Epidermal melanocyte (primary cell): ENCODE measurements around the gene PDLIM5.
"Not testable (repeated sequence)": the region's sequence is repeated elsewhere in the genome, so short reads cannot be mapped to it uniquely, and the experiment has no call there.

Experiments used
- DNase-seq: peaks from one replicate; pipeline ENCODE4 v3.0.0; 2011; ENCODE audit warnings: low spot score; ENCODE audit not compliant: insufficient read length

The PDLIM5 gene

DNA sequence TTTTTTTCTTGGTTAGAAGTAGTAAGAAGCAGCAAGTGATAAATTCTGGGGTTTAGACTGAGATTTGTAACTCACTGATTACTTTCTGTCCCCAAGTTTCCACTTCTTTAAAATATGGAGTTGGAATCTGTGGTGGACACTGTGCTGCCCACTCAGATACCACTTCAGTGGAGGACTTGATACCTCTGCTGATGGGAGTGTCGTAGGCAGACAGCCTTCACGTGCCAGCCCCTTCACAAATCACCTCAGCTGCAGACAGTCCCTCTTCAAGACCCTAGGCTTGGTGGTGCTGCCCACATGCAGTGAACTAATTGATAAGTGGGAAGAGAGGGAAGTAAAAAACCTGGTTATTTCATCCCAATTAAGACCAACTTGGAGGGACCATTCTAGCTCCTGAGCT, 139.5 kb downstream of the PDLIM5 start:
- DNase-seq: no peak

DNA sequence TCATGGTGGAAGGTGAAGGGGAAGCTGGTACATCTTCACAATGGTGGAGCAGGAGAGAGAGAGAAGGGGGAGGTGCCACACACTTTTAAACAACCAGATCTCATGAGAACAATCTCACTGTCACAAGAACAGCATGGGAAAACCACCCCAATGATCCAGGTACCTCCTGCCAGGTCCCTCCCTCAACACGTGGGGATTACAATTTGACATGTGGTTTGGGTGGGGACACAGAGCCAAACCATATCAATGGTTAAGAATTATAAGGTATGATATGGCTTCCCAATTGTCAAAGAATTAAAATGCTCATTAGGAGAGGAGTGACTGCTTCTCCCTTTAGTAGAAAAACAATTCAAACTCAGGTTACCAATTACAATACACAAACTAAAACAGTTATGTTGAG, 143.3 kb downstream of the PDLIM5 start:
- DNase-seq: no peak

DNA sequence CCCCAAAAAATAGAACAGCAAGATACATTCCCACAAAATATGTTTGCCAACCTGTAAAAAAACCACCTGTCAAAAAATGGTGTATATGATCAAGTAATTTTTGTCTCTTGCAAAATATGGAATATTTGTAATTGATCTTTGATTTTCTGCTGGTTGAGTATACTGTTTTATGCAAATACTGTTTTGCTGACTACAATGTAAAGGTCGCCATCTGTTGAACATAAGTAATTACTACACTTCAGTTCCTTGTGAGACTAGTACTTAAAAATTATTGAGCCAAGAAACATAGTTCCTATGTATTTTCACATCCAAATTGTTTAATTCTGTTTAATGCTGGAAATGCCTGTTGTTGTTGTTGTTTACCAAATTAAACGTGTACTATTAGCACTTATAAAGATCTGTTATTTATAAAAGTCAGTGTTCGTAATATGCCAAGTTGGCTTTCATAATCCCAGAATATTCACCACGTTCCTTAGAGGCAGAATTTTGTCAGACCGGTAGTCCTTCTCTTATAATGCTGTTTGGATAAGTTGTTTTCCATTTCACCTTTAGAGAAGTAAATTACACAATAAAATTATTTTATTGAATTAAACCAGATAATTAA, 144.2 kb downstream of the PDLIM5 start:
- peak; percentile 31 for DNase-seq

DNA sequence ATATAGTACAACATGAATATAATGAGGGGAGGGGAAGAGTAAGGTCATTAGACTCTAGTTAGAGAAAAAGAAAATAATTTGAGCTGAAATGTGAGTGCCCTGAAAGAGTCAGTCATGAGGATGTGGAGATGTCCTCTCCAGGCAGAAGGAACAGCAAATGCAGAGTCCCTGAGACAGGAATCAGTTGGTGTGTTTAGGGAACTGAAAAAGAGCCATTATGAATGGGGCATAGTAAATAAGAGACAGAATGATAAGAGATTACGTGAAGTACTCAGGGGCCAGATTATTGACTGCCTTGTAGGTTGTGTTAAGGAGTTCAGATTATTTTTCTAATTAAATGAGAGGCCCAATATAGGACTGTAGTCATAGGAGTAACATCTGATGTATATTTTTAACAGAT, 147.0 kb downstream of the PDLIM5 start:
- no peak for DNase-seq

DNA sequence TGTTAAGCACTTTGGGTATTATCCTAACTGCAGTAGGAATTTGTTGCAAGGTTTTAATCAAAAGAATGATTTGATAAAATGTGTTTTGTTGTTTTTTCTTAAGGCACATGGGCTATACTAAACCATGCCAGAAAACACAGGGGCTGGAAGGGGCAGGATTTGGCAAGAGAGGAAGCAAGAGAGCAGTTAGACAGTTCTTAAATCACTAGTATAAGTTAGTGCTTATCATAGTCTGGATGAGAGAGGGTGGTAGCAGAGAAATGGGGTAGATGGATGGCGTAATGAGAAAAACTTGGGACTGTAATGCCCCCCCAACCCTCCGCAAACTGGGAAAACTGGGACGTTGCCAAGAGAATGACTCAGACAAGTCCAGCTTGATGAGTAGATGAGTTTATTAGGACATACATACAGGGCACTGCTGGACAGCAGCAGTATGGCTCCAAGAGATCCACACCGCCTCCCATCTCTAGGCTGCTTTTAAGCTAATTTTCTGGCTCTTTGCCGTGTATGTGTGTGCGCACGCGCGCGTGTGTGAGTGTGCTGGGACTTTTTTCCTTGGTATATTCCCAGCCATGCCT, 151.5 kb downstream of the PDLIM5 start:
- no peak for DNase-seq

DNA sequence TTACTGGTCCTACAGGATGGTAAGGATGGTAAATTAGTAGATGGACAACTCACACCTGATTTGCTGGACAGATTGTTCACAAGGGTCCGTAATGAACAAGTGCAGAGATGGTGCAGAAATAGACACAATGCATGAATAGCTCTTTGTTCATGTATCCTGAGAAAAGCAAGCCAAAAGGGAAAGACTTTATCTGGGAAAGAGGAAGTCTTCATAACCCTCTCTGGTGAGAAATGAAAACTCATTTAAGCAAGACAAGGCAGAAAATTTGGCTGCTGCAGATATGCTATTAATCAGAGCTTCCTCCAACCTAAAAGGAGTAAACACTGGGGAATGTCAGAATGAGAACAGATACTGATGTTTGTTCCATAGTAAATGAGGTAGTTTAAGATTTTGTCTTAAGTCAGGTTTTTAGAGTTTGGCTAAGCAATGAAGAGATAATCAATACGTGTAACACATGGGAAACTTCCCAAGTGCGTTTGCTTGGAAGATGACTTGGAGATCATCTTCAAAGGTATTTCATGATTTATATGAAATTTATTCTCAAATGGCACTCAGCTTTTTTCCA, 153.6 kb downstream of the PDLIM5 start:
- no peak for DNase-seq

DNA sequence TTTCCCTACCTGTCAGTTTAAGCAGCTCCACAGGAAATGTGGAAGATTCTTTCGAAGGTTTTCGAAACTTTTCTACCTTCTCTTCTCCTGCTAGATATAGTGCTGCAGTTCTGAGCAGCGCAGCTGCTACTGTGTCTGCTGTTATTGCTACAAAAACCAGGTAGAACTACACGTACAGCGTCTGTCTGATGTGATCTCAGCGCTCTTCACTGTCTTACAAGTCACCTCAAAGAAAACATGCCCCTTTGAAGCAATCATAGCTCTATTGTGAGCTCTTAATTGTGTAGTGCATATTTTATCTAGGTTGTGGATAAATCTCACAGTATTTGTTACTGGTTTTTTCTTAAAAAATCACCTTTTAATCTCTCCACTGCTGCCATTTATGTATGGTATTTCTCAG, 158.4 kb downstream of the PDLIM5 start:
- no peak for DNase-seq

DNA sequence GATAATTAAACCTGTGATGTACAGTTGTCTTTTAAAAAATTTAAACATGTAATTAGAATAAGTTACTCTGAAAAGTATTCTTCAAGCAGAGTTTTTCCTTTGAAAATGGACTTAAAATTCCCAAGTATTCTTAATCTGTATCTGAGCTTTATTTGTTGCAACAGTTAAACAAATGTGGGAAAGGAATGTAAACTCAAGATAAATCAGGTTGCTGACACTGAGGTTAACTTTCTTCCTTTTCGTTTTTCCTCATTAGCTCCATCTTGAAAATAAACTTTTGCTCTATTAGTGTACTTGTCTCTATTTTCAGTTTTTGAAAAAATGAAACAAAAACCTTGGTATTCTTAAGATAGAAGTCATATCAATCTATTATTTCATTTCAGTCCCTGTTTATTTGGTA, 161.5 kb downstream of the PDLIM5 start:
- DNase-seq: no peak

DNA sequence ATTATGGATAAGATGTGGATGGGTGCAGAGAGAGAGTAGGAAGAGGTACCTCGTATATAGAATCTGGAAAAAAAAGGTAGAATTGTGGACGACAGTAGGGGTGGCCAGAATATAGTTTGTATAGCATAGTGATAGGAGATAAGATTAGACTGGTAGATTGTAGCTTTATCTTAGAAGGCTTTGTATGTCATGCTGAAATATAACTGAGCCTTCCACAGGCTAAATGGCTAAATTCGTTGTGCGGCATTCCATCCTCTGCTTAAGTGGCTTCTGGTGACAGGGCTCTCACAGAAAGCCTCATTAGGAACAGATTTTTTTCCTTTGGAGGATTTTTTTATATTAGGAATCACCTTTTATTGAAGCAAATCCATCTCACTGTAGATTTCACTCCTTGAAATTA, 163.7 kb downstream of the PDLIM5 start:
- no peak for DNase-seq

DNA sequence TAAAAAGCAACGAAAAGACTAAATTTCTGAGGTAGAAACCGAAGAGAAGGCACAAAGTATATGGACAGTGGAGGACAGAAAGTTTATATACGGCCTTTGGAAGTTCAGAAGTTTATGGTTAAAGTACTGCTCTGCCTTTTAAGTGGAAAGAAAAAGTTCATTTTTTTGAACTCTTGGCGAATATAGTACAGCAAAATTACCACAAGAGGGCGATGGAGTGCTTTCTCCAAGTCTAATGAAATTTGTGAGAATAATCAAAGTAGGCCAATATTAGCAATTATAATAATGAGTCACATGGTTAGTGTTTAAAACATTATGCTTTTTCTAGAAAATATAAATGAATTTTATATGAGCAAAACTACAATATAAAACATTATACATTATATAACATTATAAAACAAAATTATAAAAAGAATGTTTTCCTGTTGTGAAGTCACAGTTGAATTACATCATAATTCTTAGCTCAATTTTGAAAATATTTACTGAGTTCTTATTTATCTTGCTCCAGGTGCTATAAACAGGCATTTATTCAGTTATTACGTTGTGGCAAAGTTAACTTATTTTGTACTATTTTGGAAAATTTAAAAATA, 169.8 kb downstream of the PDLIM5 start:
- no peak for DNase-seq

DNA sequence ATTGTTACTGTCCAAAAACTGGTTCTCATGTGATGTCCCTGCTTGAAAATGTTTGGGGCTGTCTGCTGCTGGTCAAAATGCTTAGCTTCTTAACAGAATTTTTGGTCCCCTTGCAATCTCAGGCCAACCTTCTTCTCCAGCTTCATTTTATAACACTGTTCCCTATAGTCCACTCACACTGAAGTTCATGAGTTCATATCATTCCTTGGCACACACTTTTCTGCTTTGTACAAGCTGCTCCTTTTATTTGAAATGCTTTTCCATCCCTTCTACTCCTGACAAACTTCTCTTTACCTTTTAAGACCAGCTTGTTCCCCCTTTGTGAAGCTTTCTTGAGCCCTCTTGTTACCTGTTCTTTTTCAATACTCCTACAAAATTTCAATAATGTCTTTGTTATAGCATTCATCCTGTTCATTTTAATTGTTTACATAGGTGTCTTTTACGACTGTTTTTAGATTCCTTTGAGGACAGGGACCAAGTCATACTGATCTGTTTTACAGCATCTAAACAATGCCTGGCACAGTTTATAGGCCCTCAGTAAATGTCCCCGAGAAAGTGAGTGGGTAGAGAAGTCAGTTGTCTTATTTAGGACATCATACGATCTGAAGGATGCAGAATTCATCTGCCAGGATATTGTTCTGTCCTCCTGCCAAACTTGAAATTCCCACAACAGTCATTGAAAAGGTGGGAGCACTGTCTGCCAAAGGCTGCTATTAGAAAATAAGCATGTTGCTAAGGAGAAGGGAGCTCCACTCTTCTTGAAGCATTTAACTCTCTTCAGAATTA, 171.6 kb downstream of the PDLIM5 start:
- DNase-seq: no peak

DNA sequence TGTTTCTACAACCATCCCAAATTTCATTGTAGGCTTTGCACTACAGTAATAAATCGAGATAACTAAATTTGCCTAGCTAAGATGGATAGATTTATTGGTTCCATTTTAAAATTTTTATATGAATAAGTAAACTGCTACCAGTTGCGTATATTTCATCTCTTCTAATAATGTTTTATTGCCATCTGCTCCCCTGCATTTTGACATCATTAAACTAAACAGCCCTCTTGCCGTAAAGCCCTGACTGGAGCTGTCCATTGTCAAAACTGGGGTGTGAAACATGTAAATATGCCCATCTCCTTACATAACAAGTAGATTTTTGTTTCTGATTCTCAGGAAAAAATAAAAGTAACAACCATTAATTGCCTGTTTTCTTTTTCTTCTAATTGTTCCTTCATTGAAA, 175.2 kb downstream of the PDLIM5 start:
- no peak for DNase-seq

DNA sequence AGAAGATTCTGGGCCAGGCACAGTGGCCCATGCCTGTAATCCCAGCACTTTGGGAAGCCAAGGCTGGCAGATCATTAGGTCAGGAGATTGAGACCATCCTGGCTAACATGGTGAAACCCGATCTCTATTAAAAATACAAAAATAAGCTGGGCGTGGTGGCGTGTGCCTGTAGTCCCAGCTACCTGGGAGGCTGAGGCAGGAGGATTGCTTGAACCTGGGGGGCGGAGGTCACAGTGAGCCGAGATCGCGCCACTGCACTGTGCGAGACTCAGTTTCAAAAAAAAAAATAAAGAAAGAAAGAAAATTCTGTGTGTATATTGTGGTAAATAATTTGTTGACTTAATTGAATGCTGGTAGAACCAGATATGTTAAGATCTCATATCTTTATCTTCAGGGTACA, 177.3 kb downstream of the PDLIM5 start:
- not testable (repeated sequence) for DNase-seq

DNA sequence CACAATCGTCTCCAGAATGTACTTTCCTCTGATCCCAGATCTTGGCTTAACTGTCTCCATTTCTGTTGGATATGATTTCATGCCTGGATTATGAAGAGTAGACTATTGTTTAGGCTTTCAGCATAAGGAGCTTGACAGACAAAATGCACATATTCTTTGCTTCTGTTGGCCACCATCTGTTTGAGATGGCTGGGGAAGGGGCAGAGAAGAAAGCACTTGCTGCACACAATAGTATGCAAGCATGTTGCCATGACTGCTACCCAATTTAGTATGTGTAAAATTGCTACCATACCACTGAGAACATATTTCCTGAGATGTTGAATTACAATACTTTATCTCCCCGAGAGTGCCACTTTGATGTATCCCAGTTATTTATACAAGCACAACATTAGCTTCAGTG, 178.1 kb downstream of the PDLIM5 start:
- DNase-seq: no peak

DNA sequence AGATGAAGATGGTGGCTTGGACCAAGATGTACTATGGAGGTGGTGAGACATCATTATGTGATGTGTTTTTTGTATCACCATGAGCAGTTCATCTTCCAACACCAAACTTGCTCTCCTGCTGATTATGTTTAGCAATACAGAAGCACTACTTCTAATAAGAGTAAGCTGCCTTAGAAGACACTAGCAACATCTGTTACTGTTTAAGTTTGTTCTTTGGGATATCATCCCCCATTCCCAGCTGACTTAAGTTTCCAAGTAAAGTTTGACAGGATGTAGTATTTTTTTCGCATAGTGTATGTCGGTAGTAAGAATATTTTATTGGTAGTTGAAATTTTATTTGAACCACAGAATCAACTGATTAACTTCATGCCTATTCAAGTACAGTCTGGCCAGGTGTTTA, 182.5 kb downstream of the PDLIM5 start:
- no peak for DNase-seq

DNA sequence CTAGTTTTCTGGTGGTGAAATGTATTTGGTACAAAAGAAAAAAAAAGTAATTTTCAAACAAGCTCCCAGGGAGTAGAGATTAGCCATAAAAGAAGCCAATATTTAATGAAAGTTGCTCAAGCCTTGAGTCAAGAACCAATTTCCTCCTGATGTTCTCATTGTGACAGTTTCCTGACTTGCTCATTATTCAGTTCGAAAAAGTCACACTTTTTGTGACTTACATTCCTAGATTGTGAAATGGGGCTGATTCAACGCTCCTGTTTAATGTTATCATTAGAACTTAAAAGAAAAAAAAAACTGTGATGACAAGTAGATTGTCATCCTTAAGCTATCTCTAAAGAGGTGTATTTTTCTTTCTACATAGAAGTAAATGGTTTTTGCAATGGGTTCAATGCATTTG, 183.4 kb downstream of the PDLIM5 start:
- DNase-seq: no peak

DNA sequence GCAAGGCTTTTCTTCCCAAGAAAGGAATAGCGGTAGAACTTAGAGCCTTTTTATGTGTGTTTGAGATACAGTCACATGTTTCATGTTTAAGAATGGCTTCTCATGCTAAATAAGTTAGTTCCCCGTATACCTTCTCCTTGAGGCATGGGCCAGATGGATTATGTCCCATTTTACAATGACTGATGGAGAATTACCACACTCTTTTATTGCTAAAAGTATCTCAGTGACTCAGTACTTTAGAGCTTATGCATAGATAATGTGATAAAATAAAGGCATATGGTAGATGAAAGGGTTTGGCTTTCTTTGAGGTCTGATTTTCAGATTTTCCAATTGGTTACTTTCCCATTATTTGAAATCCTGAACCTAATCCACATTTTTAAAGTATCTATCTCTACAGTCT, 184.3 kb downstream of the PDLIM5 start:
- no peak for DNase-seq

DNA sequence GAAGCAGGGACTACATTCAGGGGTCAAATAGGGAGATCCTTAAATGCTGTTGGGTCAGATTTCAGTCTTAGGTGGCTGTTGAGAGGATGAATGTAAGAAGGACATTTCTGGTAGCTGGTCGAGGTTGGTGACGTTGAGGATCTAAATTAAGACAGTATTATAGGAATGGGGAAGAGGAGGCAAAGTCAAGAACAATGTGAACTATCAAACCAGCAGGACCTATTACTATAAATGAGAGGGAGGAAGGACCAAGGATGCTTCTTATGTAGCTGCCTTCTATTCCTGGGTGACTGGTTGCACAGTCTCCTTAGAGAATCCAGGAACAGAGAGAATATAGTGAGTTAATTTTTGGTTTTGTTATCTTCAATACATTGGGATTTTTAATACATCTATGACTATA, 187.6 kb downstream of the PDLIM5 start:
- no peak for DNase-seq

DNA sequence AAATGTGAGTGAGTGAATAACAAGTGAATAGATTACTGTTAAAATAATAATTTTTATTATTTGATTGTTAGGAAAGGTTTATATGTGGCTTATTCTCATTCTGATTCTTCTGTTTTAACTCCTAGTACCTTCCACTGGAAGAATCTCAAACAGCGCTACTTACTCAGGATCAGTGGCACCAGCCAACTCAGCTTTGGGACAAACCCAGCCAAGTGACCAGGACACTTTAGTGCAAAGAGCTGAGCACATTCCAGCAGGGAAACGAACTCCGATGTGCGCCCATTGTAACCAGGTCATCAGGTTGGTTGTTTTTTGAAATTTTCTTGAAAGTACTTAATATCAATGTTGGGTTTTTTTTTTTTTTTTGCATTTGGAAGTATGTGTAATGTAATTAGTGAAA, 188.4 kb downstream of the PDLIM5 start:
- DNase-seq: no peak

DNA sequence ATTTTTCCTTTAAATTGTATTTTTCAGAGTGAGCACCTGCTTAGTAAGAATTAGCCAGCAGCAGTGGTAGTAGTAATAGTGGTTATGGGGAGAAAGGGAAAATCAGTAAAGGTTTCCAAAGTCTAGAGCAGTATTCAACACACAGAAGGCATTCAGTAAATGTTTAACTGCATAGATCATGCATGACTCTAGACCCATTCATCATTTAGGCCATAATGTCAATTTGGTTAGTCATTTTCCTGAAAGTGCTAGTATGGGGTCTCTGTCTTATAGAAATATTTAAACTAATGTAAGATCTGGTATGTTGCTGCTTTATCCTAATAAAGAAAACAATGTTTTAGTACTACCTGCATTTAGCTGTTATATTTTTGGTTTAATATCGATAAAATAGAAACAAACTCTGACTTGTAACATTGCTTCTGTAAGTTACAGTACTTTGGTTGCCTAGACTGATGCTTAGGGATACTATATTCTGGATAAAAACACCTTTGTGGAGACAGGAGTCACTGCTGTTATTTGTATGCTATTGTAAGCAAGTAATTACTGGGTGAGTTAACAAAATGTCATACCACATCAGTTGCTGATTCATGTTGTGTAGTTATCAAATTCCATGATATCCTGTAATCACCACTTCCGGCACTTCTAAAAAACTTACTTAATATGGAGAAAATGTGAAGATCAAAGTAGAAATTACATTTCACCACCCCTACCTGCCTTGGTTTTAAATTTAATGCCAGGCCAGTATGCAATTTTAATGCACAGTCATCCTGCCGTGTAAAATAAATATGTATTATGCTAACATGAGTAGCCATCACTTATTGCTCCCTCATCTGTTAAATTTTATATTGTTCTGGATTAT, 190.2 kb downstream of the PDLIM5 start:
- no peak for DNase-seq

DNA sequence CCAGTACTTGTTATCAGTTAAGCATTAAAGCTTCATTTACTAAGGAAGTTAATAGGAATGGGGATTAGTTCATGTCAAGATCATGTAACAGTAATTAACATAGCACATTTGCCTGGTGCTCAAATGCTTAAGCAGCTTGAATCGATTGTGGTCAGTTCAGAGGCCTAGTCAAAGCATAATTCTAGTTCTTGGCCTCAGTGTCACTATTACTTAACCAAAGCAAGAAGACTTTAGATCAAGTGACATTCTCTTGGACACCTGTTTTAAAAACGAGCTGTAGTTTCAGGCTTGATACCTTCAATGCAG, 190.8 kb downstream of the PDLIM5 start:
- DNase-seq: no peak

DNA sequence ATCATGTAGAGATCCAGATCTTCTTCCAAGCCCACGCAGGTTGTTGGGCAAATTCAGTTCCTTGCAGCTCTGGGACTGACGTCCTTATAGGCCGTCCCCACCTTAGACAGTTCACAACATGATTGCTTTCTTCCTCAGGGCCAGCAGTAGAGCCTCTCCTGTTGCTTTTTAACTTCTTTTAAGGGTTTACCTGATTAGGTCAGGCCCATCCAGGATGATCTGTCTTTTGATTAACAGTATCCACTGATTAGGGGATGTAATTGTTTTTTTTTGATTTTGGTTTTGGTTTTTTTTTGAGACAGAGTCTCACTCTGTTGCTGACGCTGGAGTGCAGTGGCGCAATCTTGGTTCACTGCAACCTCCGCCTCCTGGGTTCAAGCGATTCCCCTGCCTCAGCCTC, 197.0 kb downstream of the PDLIM5 start:
- no peak for DNase-seq
